Prostate gland (tissue), 2 donors: Measurements from ENCODE around the gene GSG1L. TPM values are rescaled to one million over a fixed set of nuclear protein-coding genes. Genes with fewer than 3 reads are reported as not detected.

Source experiments
- DNase-seq: peaks from one replicate; pipeline ENCODE4 v3.0.0-alpha.2; 2019; ENCODE audit warnings: low spot score
- H3K27ac ChIP-seq, 2 donors: fragments of 200-600 bp; sonication (generic); 2 replicates each; pipeline ENCODE4 v1.5.1; 2017 to 2019
- H3K27me3 ChIP-seq: fragments of 200-600 bp; sonication (generic); replicated peaks from 2 replicates; pipeline ENCODE4 v1.5.1; 2019; ENCODE audit not compliant: insufficient read depth
- H3K36me3 ChIP-seq, 2 donors: fragments of 200-600 bp; sonication (generic); 1 replicate in 1 of 2; 2 replicates in 1 of 2; pipeline versions ENCODE4 v1.5.1 to v1.8.1; 2017 to 2019
- H3K4me1 ChIP-seq: fragments of 200-600 bp; sonication (generic); replicated peaks from 2 replicates; pipeline ENCODE4 v1.5.1; 2019
- H3K4me3 ChIP-seq, 2 donors: fragments of 200-600 bp; sonication (generic); 2 replicates each; pipeline ENCODE4 v1.5.1; 2017 to 2019
- H3K9me3 ChIP-seq: fragments of 200-600 bp; sonication (generic); 2 replicates; pipeline ENCODE4 v1.5.1; 2017
- POLR2A ChIP-seq: fragments of 450-650 bp; IDR thresholded peaks from one replicate; pipeline ENCODE4 v1.6.1; 2016; ENCODE audit warnings: antibody characterized with exemption, mild to moderate bottlenecking
- POLR2AphosphoS5 ChIP-seq: sonication (generic); formaldehyde crosslinking; IDR thresholded peaks from one replicate; pipeline ENCODE4 v1.6.1; 2017; ENCODE audit warnings: antibody characterized with exemption
- whole genome bisulfite sequencing: methylation state at CpG from one replicate; pipeline ENCODE4 v1.1.5; 2018; 5-methylcytosine and 5-hydroxymethylcytosine counted together
- intact Hi-C: fragments of 100-400 bp; cut with DNase I; formaldehyde crosslinking; loops from one replicate; pipeline ENCODE4 v1.14.2; 2022
- total RNA-seq, 2 donors: library from RNA; depleted of rRNA; stranded (reverse); fragments of >200 nt; gene quantifications; one replicate each; pipeline ENCODE4 v1.1.0, GENCODE V29; 2016
- TF ChIP-seq, protein P1 (sequence below), 4 experiments: fragments of 200-600 bp in 2 of 4; fragments of 450-650 bp in 2 of 4; sonication (generic) in 2 of 4; IDR thresholded peaks; 1 replicate in 3 of 4; 2 replicates in 1 of 4; pipeline ENCODE4 v1.5.1; 2016 to 2019; ENCODE audit warnings: antibody characterized with exemption in 4 of 4, mild to moderate bottlenecking in 2 of 4, moderate library complexity in 2 of 4

Gene GSG1L
- total RNA-seq, 2 donors from 2014 or later, result 0.91 TPM; not detected in 1

DNA sequence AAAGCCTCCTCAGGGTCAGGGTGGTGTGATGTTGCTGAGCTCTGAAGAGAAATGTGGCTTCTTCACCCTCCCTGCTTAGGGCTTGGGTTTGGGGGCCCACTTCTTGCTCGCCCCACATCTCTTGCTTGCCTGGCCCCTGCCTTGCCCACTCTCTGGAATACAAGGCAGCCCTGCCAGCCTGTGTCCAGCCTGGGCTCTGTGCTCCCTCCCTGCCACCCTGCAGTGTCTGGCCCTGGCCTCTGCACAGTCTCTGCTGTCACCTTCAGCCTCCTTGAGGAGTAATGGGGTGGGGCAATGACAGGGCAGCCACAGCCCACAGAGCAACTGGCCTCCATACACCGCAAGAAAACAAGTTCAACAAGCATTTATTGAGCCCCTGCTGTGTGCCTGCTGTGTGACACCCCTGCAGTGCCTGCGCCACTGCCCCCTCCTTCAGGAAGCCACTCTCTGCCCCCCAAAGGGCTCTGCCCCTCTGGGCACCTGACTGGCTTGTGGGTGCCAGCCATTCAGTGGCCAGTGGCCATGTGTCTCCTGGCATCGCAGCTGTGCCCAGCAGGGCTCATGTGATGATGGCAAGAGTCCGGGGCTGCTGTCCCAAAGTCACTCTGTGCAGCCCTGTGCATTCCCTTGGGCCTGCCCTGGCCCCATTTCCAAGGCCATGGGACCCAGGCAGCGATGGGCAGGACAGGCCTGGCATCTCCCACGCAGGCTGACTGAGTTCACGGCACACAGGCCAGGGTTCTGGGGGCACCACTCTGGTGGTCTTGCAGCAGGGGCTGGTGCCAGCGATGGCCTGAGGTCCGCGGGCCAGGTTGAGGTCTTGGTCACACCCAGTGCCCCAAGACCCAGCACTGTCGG is 272.7 kb downstream of the GSG1L start:
- 93% methylated on average over 10 of the region's 12 CpGs for WGBS
- Histone ChIP-seq H3K9me3 (no peaks in the 10 kb centered on the region), H3K4me1 (no peaks in the 10 kb centered on the region), H3K27ac (no peak overlapping the region), H3K4me3 (no peak overlapping the region), H3K27me3 (no peaks in the 10 kb centered on the region), H3K36me3 (no peaks in the 10 kb centered on the region)
- DNase-seq, result no peak
- intact Hi-C loops, result no loop called here
- TF ChIP-seq POLR2AphosphoS5 (no peak), POLR2A (no peak)
- TF ChIP-seq, protein P1, sequence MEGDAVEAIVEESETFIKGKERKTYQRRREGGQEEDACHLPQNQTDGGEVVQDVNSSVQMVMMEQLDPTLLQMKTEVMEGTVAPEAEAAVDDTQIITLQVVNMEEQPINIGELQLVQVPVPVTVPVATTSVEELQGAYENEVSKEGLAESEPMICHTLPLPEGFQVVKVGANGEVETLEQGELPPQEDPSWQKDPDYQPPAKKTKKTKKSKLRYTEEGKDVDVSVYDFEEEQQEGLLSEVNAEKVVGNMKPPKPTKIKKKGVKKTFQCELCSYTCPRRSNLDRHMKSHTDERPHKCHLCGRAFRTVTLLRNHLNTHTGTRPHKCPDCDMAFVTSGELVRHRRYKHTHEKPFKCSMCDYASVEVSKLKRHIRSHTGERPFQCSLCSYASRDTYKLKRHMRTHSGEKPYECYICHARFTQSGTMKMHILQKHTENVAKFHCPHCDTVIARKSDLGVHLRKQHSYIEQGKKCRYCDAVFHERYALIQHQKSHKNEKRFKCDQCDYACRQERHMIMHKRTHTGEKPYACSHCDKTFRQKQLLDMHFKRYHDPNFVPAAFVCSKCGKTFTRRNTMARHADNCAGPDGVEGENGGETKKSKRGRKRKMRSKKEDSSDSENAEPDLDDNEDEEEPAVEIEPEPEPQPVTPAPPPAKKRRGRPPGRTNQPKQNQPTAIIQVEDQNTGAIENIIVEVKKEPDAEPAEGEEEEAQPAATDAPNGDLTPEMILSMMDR (IDR thresholded peaks at IDR 0.05), result no peak

DNA sequence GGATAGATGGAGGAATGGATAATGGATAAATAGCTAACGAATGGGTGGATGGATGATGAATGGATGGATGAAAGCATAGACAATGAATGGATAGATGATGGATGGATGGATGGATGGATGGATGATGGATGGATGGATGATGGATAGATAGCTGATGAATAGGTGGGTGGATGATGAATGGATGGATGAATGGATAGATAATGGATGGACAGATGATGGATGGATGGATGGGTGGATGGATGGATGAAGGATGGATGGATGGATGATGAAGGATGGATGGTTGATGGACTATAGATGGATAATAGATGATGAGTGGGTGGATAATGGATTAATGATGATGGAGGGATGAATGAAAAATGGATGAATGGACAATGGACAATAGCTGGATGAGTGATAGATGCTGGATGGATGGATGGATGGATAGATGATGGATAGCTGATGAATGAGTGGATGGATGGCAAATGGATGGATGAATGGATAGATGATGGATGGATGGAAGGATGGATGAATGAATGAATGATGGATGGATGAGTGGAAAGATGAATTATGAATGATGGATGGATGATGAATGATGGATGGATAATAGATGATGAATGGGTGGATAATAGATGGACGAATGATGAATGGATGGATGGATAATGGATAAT is 273.8 kb downstream of the GSG1L start:
- TF ChIP-seq, protein P1 (IDR thresholded peaks at IDR 0.05), result no peak
- TF ChIP-seq POLR2AphosphoS5 (no peak), POLR2A (no peak)
- H3K27me3 ChIP-seq, result no peaks in the 10 kb centered on the region
- DNase-seq, result no peak
- no peak overlapping the region for H3K4me3 ChIP-seq
- H3K36me3 ChIP-seq, result no peaks in the 10 kb centered on the region
- H3K4me1 ChIP-seq, result no peaks in the 10 kb centered on the region
- intact Hi-C loops, result loop anchor here (10.0 kb wide), 1 partner anchor 105 kb away; no protein-coding TSS in a partner anchor
- no peak overlapping the region for H3K27ac ChIP-seq
- no peaks in the 10 kb centered on the region for H3K9me3 ChIP-seq
- WGBS, result 86% methylated on average over 2 of the region's 2 CpGs

DNA sequence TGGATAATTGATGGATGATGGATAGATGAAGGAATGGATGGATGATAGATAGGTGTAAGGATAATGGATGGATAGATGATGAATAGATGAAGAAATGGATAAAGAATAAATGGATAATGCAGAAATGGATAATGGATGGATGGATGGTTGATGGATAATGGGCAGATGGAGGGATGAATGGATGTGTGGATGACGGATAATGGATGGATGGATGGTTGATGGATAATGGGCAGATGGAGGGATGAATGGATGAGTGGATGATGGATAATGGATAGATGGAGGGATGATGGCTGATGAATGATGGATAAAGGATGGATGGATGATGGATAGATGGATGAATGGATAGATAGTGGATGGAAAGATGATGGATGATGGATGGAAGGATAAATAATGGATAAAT is 274.4 kb downstream of the GSG1L start:
- 88% methylated on average over 1 of the region's 1 CpG for WGBS
- TF ChIP-seq POLR2AphosphoS5 (no peak), POLR2A (no peak)
- TF ChIP-seq, protein P1 (IDR thresholded peaks at IDR 0.05), result no peak
- no peaks in the 10 kb centered on the region for H3K9me3 ChIP-seq
- intact Hi-C loops, result loop anchor here (10.0 kb wide), 1 partner anchor 104 kb away; no protein-coding TSS in a partner anchor
- no peak overlapping the region for H3K27ac ChIP-seq
- no peaks in the 10 kb centered on the region for H3K36me3 ChIP-seq
- no peak for DNase-seq
- no peaks in the 10 kb centered on the region for H3K27me3 ChIP-seq
- no peak overlapping the region for H3K4me3 ChIP-seq
- H3K4me1 ChIP-seq, result no peaks in the 10 kb centered on the region

DNA sequence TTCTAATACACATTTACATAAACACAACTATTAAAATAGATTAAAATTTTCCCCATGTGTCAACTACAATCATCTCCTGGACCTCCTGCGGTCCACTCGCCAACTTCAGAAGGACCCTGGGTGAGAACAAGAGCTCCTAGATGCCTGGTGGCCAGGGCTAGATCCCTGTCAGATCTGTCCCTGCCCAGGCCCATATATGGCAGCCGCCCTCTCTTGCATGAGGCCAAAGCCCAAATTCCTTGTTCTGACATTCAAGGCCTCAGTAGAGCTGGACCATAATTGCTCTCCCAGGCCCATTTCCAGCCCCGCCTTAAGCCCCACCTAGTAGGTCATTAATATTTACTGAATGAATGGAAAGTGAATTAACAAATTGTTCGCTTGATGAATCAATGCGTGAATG is 275.8 kb downstream of the GSG1L start:
- Histone ChIP-seq H3K4me3 (no peak overlapping the region), H3K9me3 (no peaks in the 10 kb centered on the region), H3K27ac (no peak overlapping the region), H3K4me1 (no peaks in the 10 kb centered on the region), H3K36me3 (no peaks in the 10 kb centered on the region), H3K27me3 (no peaks in the 10 kb centered on the region)
- no peak for DNase-seq
- intact Hi-C loops, result loop anchor here (10.0 kb wide), 1 partner anchor 103 kb away; no protein-coding TSS in a partner anchor
- WGBS, result 90% methylated on average over 6 of the region's 6 CpGs
- no peak for TF ChIP-seq POLR2AphosphoS5
- TF ChIP-seq, protein P1 (IDR thresholded peaks at IDR 0.05), result no peak
- no peak for TF ChIP-seq POLR2A
